Measurements from ENCODE around the gene FGFR2.

Gene FGFR2

DNA sequence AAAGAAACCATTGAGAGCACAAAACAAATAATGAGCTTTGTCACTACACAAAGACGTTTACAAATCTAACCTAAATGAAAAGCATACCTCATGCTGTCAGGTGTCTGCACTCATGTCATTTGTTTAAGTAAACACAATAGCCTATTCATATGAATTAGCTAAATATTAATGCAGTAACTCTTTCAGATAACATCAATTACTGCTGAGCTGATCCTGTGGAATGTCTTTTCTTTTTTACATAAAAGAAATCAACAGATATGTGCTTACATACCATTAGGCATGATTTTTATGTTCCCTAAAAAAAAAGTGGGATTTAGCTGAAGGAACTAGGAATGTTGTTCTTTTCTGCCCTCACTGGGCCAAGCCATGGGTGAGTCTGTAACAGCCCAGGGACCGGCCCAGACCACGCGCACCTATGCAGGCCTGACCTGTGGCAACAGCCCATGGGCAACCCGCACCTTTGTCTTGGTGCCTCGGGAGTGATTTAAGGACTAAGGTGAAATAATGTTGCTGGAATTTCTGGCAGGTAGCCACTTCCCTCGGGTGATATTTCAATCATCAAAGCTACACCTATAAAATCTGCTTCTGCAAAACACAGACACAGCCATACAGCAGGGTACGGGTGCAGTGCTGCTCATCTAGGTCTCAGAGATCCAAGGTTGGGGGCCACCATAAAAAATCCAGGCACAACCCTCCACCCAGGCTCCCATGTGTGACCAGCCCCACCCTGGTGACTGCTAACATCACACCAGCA is 44.6 kb downstream of the FGFR2 start:
- no peak for DNase-seq (ENCODE audit: low read depth in 2 of 2)

DNA sequence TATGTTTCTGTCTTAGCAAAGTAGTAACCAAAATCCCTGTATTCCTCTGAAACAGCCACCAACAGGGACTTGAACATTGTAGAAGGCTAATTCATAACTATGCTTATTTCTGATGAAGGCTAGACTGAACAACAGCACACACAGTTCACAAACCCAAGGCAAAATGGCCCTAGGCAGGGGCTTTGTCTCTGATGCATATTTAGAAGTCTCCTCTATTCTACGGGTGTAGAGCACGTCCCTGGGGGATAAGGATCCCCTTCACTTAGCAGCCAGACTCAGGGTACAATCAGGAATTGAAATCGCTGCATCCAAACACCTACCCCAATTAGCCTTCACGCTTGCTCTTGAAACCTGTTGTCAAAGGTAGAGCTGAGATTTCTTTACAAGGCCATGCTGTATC is 45.5 kb downstream of the FGFR2 start:
- DNase-seq (ENCODE audit: low read depth in 2 of 2) = no peak

DNA sequence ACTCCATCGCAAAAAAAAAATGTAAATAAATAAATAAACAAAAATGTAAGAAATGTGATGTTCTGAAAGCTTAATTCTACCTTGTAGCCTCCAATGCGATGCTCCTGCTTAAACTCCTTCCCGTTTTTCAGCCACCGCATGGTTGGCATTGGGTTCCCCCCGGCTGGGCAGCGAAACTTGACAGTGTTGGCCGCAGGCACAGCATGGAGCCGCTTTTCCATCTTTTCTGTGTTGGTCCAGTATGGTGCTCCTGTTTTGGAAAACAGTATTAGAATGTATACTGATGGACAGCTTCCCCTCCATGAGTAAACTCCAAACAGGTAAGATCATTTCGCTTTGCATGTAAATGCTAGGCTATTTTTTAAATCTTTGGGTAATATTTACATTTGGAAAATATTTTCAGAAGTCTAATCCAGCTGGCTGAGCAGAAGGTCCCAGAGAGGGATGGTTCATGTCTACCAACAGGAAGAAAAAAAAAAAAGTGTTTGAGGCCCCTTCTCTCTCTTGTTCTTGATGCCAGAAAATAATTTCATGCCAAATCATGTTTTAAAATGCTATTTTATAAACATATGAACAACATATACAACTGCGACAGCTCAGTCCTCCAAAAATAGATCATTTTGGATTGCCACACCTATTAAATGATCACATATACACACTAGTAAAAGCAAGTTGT is 46.9 kb downstream of the FGFR2 start:
- DNase-seq (ENCODE audit: low read depth in 2 of 2) = no peak

DNA sequence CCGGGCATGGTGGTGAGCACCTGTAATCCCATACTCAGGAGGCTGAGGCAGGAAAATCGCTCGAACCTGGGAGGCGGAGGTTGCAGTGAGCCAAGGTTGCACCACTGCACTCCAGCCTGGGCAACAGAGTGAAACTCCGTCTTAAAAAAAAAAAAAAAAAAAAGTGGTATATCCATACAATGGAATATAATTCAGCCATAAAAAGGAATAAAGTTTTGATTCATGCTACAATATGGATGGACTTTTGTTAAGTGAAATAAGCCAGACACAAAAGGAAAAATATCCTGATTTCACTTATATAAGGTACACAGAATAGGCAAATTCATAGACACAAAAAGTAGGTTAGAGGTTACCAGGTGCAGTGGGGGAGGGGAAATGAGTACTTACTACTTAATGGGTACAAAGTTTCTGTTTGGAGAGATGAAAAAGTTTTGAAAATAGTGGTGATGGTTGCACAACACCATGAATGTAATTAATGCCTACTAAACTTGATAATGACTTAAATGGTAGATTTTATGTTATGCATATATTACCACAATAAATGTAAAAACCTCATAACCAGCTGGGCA is 53.9 kb downstream of the FGFR2 start:
- DNase-seq (ENCODE audit: low read depth in 2 of 2) = no peak

DNA sequence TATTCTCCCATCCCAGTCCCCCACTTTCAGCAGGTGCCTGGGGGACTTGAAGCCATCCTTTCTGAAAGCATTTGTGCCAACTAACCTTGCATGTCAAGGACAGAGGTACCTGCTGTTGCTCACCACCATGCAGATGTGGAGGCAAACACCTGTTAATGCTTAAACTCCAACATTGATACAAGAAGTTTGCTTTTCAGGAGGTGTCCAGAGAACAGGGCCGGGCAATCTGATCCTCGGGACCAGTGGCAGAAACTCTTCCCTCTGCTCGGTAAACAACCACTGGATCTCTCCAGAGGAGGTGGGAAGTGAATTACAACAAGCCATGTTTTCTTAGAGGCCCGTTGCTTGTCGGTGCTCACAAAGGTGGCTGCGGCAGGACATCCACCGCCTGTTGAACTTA is 54.7 kb downstream of the FGFR2 start:
- DNase-seq (ENCODE audit: low read depth in 2 of 2) = no peak

DNA sequence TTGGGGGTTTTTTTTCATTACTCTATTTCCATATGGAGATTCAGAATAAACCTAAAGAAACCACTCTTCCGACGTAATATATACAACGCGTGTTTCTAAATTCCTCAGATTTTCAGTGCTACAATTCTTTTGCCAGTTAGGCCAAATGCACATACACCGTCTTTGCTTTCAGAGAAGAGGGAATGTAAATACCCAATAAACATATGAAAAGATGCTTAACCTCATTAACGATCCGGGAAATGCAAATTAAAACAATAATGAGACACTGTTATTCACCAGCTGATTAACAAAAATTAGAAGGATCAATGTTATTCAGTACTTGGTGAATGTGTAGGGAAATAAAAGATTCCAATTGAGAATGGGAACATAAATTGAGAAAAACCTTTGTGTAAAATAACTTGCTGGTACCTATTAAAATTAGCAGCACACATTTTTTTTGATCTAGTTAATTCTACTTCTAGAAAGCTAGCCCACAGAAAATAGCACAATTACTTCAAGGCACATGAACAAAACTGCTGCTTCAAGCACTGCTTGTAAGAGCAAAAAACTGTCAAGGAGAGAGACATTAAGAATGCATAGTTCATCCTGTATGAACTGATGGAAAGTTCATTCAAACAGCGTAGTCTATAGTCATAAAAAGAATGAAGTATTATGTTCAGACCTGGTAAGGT is 56.7 kb downstream of the FGFR2 start:
- DNase-seq (ENCODE audit: low read depth in 2 of 2) = no peak

DNA sequence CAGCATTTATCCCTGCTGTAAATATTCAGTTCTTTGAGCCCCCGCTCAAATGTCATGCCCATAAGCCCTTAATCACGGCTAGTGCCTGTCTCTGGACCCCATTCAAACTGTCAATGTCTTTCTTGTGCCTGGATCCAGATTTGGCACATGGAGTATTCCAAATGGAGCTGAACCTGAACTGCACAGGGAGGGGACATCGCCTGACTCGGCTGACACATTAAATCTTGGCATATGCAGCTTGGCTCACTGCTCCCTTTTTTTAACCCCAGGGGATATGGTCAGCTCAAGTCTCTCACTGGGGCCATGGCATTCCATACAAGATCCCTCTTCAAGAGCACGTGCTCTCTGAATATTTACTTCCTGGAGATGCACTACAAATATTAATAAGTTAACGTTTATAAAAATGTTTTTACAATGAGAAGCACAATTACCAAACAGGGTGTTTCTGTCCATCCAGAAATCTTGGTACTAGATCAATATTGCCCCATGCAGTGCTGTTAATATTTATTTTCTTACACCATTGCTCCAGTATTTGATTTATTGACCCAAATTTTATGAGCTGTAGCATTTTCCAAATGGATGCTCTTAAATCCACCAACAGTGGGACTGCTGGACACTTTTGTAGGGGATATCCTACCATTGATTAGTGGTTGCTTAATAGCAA is 57.4 kb downstream of the FGFR2 start:
- DNase-seq (ENCODE audit: low read depth in 2 of 2) = no peak

DNA sequence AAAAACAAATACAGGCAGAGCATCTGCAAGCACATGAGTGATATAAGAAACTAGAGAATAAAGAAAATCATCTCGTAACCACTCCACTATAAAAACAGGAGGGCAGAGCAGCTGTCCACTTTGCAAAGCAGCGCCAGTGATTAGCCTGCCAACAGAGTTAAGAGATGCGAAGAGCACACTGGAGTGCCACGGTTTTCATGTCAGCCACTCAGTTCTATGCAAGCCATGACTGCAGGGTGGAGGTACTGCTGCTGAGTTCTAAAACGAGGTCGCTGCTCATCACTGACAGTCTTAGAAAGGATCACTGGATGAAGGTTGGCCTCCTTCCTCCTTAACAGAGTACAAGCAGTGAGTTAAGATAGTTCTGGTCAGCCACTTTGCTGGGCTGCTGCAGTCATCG is 58.5 kb downstream of the FGFR2 start:
- DNase-seq (ENCODE audit: low read depth in 2 of 2) = no peak

DNA sequence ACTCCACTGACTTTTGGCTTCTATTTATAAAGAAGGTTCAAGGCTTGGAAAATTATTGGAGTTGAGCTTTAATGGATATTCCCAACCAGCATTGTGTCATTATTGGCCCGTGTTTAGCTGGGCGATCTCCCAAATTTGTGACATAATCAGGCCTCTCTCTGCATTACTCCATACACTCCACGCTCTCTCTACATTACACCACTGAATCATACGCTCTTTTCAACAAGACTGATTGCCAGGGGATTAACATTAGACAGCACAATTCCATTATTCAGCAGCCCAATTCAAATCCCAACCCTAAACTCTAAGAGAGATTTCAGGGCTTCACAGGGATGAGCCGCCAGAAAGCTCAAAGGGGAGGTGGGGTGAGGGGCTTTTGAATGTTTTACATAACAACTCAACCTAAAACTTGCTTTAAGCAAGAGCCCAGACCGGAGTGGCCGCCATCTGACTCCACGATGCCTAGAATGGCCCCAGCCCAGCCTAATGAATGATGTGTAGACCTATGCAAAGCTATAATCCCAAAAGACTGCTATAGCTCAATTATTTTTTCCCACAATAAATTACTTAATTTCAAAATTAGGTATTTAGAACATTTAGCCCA is 61.8 kb downstream of the FGFR2 start:
- DNase-seq (ENCODE audit: low read depth in 2 of 2) = no peak

DNA sequence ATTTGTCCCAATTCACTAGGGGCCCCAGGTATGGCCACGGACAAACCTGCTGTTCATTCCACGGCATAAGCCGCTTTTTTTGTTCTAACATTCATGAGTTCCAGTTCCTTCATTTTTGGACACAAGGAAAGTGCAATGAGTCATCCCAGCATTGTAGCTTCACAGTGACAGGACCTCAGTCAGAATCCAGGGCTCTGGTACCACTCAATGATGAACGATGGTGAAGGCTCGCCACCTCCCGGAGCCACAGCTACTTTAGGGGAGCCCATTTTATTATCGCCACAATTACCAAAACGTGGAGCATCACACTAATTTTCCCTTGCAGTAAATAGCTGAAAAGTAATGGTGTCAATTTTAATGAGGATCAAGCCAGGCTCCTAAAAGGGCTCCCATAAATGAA is 62.9 kb downstream of the FGFR2 start:
- no peak for DNase-seq (ENCODE audit: low read depth in 2 of 2)

DNA sequence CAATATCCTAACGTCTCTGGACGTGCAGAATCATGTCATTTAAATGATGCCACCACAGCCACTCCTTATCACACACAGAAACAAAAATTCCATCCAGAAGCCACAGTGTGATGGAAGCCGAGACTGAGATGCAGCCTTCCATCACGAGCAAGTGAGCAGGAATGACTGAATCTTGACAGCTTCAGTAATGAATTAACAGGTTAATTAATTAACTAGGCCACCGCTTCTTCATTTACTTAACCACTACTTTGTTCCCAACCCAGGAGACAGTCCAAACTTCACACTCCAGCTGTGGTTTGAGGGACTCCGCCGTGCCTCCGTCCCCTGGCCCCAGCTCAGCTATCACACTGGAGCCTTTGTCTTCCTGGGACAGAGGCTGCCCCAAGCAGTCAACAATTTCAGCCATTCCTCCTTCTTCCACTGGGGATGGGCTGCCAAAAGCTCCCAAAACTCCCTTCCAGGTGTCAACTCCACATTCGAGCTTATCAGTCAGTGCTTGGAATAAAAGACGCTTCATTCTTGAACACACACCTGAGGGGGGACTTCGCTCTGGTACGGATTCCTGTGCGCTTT is 65.9 kb downstream of the FGFR2 start:
- DNase-seq (ENCODE audit: low read depth in 2 of 2) = no peak

DNA sequence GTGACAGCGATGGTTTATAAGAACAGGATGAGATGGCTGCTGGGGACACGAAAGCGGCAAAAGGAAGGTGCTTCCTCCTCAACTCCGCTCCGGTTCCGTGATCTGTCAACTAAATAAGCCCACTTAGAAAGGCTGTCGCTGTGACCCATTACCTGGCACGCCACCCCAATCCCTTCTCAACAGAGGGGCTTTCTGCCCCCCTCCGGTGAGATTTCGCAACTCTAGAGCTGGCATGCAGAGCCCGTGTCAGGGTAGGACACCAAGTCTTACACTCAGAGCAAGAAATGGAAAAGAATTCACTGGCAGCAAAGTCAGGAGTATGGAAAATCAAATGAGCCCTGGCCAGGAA is 66.4 kb downstream of the FGFR2 start:
- DNase-seq (ENCODE audit: low read depth in 2 of 2) = no peak

DNA sequence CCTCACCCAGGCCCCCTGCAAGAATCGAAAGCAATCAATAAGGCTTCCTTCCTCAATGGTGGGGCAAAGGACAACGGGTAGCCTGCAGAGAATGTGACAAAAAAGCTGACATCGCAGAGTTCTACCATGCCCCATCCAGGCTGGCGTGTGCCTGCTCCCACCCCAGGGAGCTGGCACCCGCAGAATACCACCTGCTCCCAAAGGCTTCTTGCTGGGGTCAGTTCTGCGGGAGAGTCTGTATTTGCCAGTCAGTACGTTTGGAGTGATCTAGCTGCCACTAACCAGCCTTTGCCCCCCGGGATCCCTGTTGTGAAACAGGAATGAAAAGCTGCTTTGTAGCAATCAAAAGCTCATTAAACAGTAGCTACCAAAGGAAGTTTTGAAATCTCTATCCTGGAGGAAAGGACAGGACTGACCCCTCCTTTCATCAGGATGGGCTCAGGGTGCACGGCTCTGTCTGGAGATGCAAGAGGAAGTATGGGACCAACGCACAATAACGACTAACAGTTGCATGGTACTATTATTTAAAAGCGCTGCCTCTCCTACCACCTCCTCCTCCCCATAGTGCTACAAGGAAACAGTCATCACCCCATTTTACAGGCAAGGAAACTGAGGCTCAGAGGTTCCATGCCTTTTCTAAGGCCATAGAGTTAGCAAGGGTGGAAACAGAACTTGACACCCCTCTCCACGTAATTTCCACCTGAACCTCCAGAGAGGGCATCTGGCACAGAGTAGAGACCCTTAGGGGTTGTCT is 67.0 kb downstream of the FGFR2 start:
- no peak for DNase-seq (ENCODE audit: low read depth in 2 of 2)

DNA sequence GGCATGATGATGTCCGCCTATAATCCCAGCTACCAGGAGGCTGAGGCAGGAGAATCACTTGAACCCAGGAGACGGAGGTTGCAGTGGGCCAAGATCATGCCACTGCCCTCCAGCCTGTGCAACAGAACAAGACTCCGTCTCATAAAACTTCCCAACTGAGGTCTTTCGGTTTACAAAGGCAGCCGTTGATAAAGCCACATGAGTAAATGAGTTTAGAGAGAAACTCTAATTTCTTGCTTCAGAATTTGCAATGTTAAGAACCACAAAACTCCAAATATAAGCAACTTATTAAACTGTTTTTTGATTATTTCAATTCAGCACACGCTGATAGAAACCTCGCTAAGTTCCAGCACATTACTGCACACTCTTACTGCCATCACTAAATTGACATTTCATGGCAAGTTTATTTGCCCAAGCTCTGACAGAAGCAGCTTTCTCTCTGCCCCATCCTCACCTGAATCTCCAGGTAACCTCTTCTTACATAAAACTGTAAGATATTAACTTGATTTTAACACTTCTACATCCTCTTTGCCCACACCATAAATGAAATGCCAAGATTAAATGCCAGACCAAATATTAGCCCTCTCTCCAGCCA is 67.7 kb downstream of the FGFR2 start:
- no peak for DNase-seq (ENCODE audit: low read depth in 2 of 2)

DNA sequence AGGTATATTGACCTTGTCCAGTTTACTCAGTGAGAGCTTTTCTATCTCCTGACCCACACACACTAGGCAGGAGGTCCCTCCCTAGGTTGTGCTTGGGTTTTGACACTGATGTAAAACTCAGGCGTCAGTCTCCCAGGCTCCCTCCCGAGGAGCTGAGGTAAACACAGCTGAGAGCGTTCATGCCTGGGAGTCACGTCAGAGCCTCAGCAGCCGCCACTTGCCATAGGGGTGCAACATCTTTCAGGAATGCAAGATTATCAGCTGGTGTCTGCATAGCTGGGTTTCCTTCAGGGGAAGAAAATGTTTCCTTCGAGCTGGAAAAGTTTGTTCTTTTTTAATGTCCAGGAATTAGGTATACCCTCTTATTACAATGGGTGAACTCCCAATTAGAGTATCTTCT is 70.6 kb downstream of the FGFR2 start:
- DNase-seq (ENCODE audit: low read depth in 2 of 2) = no peak

DNA sequence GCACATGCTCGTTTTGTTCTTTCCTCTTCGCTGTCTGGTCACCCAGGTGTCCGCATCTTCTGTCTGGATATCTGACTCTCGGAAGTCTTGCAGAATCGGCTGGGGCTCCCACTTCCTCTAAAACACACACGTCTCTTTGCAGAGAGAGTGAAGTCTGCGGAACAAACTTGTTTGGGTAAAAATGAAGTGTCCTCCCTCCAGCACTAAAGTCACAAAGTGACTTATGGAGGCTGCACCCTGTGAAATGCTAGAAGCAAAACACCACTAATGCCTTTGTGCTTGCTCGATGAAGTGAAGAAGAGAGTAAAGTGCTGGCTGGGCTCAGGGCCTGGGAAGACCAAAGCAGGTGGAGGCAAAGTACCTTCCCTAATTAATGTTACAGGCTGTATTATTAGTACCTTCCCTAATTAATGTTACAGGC is 71.4 kb downstream of the FGFR2 start:
- no peak for DNase-seq (ENCODE audit: low read depth in 2 of 2)

DNA sequence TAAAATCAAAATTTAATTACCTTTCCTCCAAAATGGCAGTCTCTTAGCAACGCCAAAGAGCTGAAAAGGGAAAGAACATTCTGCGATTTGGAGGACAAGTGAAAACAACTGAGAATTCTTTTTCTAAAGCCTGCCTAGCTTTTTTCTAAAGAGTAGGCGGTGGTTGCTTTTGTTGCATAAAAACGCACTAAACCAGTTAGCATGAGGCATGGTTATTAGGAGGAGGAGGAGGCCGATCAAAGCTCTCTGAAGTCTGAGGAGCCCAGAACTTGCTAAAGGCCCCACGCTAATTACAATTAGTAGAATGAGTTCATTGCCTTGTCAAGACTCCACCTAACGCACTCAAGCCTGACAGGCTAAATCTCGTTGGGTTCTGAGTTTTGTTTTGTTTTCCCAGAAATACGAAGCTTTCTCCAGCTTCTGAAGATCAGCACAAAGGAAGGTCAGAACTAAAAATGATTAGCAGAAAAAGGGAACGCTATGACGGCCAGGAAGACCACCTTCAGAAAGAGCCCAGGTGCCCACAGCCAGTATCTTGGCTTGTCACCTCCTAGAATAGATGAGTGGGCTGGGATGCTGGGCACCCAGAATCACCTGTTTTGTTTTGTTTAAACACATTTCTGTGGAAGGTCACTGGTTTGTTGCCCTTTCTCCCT is 72.0 kb downstream of the FGFR2 start:
- no peak for DNase-seq (ENCODE audit: low read depth in 2 of 2)

DNA sequence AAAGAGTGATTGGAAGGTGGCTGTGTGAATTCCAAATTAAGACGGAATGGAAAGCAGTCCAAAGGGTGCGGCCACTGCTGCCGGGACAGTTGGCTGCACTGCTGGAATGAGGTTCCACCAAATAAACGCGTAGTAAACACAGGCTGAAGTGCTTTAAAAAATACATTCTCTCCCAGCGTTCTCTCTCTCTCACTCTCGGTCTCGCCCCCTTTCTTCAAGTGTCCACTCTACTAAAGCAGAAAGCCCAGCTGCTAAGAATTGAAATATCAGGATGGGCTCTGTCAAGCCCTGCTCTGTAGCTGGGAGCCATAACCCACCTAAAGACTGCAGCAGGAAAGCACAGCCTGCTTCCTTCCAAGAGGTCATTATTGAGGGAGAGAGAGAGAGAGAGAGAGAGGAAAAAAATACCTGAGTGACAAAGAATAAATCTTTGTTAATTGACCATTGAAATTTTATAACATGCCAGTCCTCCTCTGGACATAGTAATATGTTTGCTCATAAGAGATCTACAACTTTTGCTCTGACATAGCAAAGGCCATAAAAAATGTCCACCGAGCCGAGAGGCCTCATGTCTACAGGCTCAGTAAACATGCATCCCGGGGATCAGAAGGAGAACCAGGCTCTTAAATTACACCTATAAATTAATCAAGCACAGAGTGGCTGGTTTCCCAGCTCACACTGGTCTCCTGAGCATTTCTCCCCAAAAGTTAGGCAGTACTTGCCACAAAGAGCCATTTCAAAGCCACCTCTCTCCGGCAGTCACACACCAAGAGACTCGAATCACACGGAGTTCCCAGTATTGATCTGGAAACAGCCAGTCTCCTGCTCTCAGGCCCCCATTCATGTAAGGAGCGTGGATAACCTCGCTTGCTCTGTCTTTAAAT is 72.8 kb downstream of the FGFR2 start:
- no peak for DNase-seq (ENCODE audit: low read depth in 2 of 2)
